ENCODE results near the gene CCDC50. TPM values are rescaled to one million over a fixed set of nuclear protein-coding genes. Genes with fewer than 3 reads are reported as not detected.

The CCDC50 gene
- polyA plus RNA-seq, 1 donor: 79.5 TPM

DNA sequence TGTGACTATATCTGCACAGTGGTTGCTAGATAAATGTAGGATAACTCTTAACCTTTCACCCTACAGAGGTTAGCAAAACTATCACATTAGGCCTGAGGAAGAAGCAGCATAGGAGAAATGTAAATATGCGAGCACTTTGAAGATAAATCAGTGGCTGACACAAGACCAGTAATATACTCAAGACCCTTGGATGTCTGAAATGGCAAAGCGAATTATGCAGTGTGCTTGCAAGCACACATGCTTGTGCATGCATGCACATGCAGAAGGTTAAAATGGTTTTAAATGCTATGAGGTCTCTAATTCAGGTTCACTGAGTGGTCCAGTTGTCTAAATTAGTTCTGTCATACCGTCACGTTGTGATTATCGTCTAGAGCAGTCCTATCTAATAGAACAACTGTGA, 14.7 kb downstream of the CCDC50 start:
- no peak for DNase-seq

GRCh38 chr3:191345334-191345733, 16.1 kb downstream of the CCDC50 start:
- no peak for DNase-seq

- no peak for DNase-seq
These were observed 18.0 kb downstream of the CCDC50 start for GRCh38 chr3:191347228-191347627.

DNA sequence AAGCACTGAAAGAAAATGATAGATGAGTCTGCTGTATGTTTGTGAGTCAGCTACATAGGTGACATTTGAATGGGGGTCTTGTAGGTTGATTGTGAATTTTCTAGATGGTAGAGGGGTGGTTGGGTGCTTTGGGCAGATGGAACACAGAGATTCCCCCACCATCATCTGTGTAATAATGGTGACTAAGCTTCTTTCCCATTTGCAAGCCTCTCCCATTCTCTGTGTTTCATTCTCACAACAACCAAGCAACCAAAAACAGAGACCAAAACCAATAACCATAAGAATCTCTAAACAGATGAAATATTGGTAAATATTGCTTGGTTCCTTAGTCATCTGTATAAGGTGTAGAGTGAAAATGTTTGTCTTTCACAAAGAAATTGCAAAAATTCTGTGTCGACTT, 18.9 kb downstream of the CCDC50 start:
- no peak for DNase-seq

DNA sequence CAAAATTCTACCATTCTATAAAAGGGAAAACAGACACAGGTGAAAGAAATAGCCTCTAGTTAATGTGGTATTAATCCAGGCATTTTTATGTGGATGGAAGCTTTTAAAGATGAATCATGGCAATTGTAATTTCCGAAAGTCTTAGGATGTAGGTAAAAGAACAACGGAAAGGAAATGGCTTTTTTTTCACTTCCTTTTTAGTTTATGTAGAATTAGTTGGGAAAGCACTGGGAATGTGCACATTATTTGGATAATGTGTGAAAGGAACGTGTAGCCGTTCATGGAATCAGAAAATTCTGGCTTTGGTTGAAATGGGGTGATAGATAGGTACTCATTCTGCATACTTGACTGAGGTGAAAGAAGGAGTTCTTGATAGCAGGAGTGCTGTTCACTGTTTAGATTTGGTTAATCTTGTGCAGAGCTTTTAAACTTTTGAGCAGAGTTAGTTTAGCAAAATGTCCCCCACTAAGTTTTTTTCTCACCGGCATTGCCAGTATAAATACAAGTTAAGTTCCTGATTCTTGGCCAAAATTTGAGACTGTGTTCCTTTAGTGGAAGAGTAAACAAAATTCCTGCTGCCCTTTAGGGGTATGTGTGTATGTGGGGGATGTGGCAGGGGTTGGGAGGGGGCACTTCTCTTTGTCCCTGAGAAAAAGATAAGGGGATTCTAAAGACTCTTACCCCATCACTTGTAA, 21.3 kb downstream of the CCDC50 start:
- DNase-seq: no peak

DNA sequence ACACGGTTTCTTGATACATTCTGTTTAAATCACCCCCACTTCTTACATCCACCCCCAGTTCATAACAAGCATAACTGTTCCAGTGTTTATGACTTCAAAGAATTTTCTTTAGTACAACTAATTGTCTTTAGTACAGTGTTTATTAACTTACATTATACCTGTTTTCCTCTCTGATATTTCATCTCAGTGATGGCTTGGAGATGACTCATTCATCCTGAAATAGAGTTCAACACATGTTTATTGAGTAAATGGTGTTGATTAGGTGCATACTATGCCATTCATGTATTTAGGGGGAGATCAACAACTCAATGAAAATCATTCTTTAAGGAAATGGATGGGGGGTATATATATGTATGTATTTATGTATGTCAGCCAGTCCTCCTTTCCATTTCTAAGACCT, 22.8 kb downstream of the CCDC50 start:
- DNase-seq: no peak

DNA sequence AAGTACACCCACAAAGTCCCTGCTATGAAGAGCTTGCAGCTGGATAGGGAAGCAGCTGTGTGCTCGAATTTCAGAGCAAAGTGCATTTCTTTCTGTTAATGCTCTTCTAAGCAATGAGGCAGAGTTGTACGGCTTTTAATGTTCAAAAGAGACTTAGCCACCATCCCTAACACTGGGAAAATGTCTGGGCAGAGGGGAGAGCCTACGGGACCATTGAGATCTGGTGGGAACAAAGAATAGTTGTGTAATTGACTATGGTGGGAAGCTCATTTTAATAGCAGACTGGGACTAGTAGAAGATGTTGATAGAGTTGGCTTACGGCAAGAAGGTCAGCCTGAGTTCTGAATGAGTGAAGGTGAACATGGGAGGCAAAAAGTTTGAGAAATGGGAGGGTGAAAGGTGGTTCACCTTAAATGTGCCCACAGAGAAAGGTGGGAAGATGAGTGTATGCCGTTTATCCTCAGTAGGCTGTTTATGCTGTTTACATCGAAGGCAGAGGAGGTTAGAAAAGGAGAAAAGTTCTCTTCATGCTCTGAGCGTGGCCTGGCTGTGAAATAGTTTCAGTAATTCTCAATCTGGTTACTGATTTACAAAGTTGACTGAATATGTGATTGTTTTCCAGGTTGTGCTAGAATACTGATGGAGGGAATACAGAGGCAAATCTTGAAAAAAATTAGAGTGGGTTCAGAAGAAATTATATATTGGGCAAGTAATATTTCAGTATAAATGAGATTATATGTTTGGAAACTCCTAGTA, 24.0 kb downstream of the CCDC50 start:
- DNase-seq: no peak

GRCh38 chr3:191355406-191355805, 26.2 kb downstream of the CCDC50 start:
- no peak for DNase-seq

DNA sequence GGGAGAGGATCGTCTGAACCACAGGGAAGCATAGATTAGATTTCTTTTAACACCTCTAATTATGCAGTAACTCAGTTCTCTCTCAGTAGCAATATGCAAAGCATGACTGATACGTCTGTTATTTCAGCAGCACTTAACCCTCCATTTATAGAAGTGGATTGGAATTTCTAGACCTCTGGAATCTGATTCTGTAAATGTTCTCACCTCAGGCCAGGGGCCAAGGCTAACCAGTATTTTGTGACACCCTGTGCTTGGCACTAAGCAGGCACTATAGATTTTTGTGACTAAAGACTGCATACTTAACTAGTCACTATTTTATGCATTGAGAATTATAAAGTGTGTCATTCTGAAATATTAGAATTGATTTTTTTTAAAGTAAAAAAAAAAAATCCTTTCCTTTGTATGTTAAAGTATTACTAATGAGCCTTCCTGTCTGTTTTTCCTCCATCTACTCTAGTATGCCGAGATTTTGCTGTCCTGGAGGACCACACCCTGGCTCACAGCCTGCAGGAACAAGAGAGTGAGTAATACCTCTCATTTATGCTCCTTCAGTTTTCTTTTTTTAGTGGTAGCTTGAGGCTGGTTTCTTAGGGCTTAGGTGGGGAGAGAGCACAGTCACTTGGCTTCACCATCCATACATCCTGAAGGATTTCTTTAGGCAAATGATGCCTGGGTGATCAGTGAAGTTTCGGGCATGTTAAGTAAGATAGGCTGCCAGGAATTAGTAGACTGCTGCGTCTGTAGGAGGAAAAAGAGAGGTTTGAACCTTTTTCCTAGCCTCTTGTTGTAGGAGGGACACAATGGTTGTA, 27.6 kb downstream of the CCDC50 start:
- no peak for DNase-seq

- no peak for DNase-seq
These were observed 28.7 kb downstream of the CCDC50 start for GRCh38 chr3:191357909-191358308.

- no peak for DNase-seq
These were observed 29.7 kb downstream of the CCDC50 start for GRCh38 chr3:191358929-191359328.

DNA sequence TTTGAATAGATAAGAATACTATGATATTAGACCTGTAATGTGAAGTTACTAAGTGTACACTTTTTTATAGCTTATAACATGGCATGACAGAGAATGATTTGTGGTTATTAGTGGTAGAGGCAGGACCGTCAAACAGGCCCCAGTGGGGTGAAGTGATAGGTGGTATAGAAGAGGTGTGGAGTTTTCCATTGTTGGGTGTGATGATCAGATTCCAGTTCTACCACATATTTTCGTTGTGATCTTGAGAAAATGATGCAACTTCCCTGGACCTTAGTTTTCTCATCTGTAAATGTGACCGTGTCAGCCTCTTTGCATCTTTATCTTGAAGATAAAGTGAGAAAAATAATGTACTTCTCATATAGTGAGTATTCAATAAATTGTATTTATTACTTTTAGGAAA, 31.4 kb downstream of the CCDC50 start:
- no peak for DNase-seq

DNA sequence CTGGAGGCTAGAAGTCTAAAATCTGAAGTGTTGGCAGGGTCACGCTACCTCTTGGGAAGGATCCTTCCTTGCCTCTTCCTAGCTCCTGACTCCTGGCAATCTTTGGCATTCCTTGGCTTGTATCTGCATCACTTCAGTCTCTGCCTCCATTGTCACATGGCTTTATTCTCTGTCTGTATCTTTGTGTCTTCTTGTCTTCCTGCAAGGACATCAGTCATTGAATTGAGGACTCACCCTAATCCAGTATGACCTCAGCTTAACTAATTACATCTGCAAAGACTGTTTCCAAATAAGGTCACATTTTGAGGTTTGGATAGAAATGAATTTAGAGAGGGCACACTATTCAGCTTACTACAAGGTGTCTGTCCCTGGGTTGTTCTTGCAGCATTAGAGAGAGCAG, 32.3 kb downstream of the CCDC50 start:
- DNase-seq: no peak

DNA sequence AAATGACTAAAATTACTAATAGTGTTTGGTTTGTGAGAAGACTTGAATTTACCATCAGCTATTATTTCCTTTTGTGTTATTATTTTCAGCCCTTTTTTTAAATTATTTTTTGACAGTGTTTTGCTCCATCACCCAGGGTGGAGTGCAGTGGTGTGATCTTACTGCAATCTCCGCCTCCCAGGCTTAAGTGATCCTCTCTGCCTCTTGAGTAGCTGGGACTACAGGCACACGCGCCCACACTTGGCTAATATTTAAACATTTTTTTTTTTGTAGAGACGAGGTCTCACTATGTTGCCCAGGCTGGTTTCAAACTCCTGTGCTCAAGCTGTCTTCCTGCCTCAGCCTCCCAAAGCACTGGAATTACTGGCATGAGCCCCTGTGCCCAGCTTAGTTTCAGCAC, 32.8 kb downstream of the CCDC50 start:
- no peak for DNase-seq

DNA sequence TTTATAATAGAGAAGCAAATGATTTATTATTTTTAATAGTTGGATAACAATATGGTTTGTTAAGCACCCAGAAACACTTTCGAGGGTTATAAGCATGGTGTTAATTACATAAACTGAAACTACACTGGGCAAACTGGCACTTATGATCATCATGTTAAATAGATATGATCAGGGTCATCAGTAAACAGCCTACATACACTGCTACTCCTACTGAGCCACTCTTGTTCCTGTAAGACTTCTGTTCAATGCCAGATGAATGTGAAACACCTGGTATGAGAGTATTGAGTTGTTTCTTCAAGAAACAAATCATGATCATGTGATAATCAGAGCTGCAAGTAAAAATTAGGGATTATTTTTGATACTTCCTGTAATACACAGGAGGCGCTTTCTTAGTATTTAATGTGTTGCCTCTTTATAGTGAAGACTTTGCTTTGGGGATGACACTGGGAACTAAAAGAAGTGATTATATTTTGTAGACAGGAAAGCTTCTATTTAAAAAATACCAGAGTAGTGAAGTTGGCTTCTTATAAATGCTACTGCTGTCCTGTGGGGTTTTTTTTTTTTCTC, 33.4 kb downstream of the CCDC50 start:
- no peak for DNase-seq

GRCh38 chr3:191363221-191363620, 34.0 kb downstream of the CCDC50 start:
- no peak for DNase-seq

GRCh38 chr3:191366675-191367074, 37.5 kb downstream of the CCDC50 start:
- DNase-seq: no peak

DNA sequence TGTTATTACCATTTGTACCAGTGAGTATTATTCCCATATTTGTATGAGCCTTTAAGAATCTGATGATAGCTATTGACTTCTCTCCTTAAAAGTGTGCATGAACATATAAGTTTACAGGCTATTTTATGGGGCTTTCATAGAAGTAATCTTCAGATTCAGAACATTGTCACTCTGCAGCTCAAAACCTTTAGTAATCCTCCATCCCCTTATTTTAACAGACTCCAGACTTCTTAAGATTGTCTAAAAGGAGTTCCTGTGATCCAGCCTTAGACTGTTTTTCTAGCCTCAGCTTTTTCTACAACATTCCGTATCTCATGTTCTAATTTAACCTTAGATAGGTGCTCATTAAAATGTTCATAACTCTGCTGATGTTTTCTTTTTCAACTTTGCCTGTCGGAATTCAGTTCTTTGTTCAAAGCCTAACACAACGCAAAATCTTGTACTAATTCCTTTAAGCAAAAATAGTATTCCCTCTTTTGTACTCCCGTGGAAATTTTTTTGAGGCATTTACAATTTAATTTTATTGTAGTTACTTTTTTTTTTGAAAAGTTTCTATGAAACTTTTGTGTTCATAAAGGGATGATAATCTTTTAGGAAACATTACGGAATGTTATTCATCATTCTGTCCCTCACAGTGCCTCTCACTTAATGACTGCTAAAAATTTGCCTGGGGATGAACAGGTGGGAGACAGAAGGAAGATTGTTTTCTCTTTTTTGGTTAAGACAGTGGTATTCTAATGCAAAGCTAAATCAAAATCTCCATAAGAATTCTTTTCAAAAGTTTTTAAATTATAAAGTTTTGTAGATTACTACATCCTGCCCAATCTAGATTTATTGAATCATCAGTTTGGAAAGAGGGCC, 39.8 kb downstream of the CCDC50 start:
- no peak for DNase-seq

DNA sequence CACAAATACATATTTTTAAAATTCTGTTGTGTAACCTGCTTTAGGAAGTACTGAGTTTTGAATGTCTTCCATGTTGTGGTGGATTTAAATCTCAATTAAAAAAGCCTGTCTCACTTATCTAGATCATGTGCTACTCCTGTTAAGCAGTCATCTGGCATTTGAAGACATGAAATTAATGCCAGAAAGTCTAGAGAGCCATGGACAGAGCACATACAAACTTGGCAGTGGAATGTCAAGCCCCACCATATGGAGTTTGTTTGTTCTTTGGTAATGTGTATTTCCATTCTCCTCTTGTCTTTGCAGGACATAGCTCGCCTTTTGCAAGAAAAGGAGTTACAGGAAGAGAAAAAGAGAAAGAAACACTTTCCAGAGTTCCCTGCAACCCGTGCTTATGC, 40.4 kb downstream of the CCDC50 start:
- no peak for DNase-seq

DNA sequence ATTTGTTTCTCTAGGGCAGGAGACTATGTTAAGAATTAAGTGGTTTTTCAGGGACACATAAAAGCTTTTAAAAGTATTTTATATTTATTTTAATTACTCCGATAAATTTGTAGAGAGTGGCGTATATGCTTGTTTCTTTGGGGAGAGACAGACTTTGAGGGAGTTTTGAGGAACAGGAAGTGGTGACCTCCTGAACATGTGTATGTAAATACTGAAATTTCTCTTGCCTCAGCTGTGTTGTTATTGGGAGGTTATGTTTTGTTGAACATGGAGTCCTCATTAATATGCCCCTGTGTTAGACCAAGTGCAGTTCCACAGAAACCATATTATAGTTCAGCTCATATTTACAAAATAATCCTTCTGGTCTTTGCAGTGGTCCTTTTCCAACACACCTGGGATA, 42.9 kb downstream of the CCDC50 start:
- no peak for DNase-seq

GRCh38 chr3:191373327-191373726, 44.1 kb downstream of the CCDC50 start:
- DNase-seq: no peak
